Stimulated activated CD4-positive, alpha-beta T cell treated with anti-CD3 and anti-CD28 coated beads, TNF-alpha, amount 100 ng/mL, for 1 hour (primary cell): ENCODE results near the gene ATP1B3.
"Not testable (repeated sequence)": the region's sequence is repeated elsewhere in the genome, so short reads cannot be mapped to it uniquely, and the experiment has no call there.

Experiments
- DNase-seq, 3 donors: peaks; one replicate each; pipeline ENCODE4 v3.0.0-alpha.2; 2020; ENCODE audit warnings: low read depth in 3 of 3, low spot score in 1 of 3

Gene ATP1B3

GRCh38 chr3:141876381-141876890 lies at the start of gene ATP1B3:
ATP1B3 (plus strand) TSS chr3:141876643; CDS start chr3:141876802, 159 bp downstream.
- DNase-seq, result peak; percentile 46 to 73 (median 67)

GRCh38 chr3:141828487-141828886 lies 48.0 kb upstream of the ATP1B3 start:
- no peak for DNase-seq

GRCh38 chr3:141828890-141829289 lies 47.6 kb upstream of the ATP1B3 start:
- DNase-seq, result no peak

- DNase-seq, result no peak
These were observed 45.9 kb upstream of the ATP1B3 start for GRCh38 chr3:141830508-141830907.

- no peak for DNase-seq
These were observed 42.2 kb upstream of the ATP1B3 start for GRCh38 chr3:141834292-141834691.

- no peak for DNase-seq
These were observed 40.8 kb upstream of the ATP1B3 start for GRCh38 chr3:141835557-141836229.

GRCh38 chr3:141839389-141839788 lies 37.1 kb upstream of the ATP1B3 start:
- DNase-seq, result no peak

- no peak for DNase-seq
These were observed 35.5 kb upstream of the ATP1B3 start for GRCh38 chr3:141840737-141841544.

GRCh38 chr3:141844108-141844507 lies 32.3 kb upstream of the ATP1B3 start:
- no peak for DNase-seq

- no peak for DNase-seq
These were observed 31.6 kb upstream of the ATP1B3 start for GRCh38 chr3:141844812-141845211.

GRCh38 chr3:141845407-141846049 lies 30.9 kb upstream of the ATP1B3 start:
- peak in 2 of 3 donors; percentile 2 to 5 for DNase-seq

- no peak for DNase-seq
These were observed 30.4 kb upstream of the ATP1B3 start for GRCh38 chr3:141846050-141846433.

- DNase-seq, result not testable (repeated sequence)
These were observed 28.2 kb upstream of the ATP1B3 start for GRCh38 chr3:141848159-141848748.

GRCh38 chr3:141849056-141849815 lies 27.2 kb upstream of the ATP1B3 start:
- DNase-seq, result no peak

- no peak for DNase-seq
These were observed 25.0 kb upstream of the ATP1B3 start for GRCh38 chr3:141851411-141851810.

GRCh38 chr3:141853081-141853601 lies 23.3 kb upstream of the ATP1B3 start:
- no peak for DNase-seq

GRCh38 chr3:141853629-141854168 lies 22.7 kb upstream of the ATP1B3 start:
- no peak for DNase-seq

GRCh38 chr3:141854599-141854998 lies 21.8 kb upstream of the ATP1B3 start:
- no peak for DNase-seq

- no peak for DNase-seq
These were observed 18.1 kb upstream of the ATP1B3 start for GRCh38 chr3:141858312-141858711.

GRCh38 chr3:141859651-141860050 lies 16.8 kb upstream of the ATP1B3 start:
- no peak for DNase-seq
